ENCODE data around the gene TMEM250. TPM values are rescaled to one million over a fixed set of nuclear protein-coding genes. Genes with fewer than 3 reads are reported as not detected.
A peak's percentile ranks its signal among the peaks of the same experiment; 100 is the strongest.
"Not testable (repeated sequence)": the region's sequence is repeated elsewhere in the genome, so short reads cannot be mapped to it uniquely, and the experiment has no call there.

Gene TMEM250, protein sequence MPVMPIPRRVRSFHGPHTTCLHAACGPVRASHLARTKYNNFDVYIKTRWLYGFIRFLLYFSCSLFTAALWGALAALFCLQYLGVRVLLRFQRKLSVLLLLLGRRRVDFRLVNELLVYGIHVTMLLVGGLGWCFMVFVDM
- polyA plus RNA-seq (ENCODE audit: insufficient read length), result 21.1 TPM

DNA sequence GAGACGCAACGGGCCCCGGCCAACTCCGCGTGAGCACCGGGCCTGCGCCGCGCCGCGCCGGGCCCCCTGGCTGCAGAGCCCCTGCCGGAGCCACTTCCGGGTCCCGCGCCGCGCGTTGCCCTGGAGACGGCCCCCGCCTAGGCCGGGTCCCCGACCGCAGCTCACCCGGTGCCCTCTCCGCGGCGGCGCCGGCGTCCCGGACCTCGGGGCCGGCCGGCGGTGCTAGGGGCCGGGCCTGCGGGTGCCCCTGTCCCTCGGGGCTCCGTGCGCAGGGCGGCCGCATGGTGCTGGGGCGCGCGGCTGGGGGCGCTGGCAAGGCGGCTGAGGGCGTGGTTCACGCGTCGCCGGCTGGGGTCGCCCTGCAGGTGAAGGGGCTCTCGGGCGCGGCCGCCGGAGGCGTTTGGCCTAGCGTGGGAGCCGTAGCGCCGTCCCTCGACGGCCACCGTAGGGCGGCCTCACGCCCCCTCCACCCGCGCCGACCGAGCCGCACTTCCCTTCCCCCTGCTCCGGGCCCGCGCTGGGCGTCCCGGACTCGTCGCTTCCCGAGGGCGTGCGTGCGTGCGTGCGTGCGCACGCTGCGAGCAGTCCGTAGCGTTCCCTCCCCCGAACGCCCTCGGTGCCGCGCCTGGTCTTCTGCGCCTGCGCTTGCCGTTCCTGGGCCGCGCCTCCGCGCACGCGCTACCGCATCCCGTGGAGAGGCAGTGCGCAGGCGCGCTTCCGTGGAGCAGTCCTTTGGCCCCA lies at the start of gene TMEM250:
TSS of gene TMEM250 (minus strand) at position 556 of the 741 bp plus-strand sequence. CDS start 1,975 bp downstream, outside the sequence.
- peak; percentile 90 for DNase-seq (ENCODE audit: low read depth)

DNA sequence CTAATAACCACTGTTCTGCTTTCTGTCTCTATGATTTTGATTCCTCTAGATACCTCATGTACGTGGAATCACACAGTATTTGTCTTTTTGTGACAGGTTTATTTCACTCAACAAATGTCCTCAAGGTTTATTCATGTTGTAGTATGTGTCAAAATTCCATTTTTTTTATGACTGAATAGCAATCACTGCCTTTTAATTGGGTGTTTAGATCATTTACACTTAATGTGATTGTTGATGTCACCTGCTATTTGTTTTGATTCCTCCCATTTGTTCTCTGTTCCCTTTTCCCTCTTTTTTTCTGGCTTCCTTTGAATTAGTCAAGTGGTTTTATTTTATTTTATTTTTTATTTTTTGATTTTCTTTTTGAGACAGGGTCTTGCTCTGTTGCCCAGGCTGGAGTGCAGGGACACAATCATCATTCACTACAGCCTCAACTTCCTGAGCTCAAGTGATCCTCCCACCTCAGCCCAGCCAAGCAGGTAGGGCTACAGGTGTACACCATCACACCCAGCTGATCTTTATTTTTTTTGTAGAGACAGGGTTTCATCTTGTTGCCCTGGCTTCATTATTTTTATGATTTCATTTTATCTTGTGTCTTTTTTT lies 44.7 kb upstream of the TMEM250 start:
- DNase-seq (ENCODE audit: low read depth), result no peak

DNA sequence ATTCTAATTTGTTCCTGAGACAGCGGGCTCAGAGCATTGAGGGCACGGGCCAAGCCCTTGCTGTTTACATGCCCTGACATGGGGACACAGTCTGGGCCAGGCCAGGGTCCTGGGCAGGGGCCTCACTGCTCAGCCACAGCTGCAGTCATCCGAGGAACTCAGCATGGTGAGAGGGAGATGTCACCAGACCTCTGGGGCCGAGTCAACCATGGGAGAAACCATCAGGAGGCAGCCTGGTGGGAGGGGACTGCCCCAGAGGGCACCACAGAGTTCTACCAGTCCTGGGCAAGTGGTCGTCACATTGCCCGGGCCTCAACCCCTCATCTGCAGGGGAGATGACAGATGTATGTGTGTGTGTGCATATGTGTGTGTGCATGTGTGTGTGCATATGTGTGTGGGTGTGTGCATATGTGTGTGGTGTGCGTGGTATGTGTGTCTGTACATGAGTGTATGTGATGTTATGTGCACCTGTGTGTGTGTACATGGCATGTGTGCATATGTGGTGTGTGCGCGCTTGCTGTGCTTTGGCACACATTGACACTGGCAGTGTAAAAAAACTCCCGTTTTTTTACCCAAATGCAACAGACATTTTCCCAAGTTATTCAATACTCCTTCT lies 42.4 kb upstream of the TMEM250 start:
- no peak for DNase-seq (ENCODE audit: low read depth)

DNA sequence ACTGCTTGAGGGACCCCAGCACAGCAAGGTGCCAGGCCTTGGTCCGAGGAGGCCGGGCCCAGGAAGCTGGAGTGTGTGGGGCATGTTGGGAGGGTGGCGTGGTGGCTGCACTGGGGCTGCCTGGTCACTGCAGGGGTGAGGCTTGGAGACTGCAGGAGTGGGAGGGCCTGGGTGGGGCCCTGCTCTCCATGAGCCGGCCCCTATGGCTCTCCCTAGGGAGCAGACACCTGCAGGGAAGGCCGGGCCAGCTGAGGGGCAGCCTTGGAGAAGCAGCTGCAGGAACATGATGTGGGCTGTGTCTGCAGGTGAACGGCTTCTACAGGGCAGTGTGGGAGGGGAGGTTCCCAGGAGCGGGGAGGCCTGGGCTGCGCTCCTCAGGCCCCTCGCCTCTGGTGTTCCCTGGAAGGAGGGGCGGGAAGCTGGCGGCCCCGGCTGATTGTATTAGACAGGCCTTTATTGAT lies 41.7 kb upstream of the TMEM250 start:
- no peak for DNase-seq (ENCODE audit: low read depth)

DNA sequence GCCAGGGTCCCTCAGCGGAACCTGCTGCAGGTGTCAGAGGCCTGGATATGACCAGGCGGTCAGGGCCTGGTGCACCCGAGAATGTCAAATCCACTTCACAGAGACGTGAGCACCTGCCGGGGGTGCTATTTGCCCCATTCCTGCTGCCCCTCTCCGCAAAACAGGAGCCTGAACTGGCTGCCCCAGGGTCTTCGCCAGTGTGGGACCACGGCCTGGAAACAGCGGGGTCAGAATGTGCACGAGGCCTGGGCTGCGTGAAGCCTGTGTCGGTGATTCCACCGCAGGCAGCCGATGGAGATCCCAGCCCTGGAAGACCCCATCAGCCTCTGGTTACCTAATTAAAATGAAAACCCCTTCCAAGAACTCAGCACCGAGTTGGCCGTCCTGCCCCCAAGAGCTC lies 41.2 kb upstream of the TMEM250 start:
- no peak for DNase-seq (ENCODE audit: low read depth)

DNA sequence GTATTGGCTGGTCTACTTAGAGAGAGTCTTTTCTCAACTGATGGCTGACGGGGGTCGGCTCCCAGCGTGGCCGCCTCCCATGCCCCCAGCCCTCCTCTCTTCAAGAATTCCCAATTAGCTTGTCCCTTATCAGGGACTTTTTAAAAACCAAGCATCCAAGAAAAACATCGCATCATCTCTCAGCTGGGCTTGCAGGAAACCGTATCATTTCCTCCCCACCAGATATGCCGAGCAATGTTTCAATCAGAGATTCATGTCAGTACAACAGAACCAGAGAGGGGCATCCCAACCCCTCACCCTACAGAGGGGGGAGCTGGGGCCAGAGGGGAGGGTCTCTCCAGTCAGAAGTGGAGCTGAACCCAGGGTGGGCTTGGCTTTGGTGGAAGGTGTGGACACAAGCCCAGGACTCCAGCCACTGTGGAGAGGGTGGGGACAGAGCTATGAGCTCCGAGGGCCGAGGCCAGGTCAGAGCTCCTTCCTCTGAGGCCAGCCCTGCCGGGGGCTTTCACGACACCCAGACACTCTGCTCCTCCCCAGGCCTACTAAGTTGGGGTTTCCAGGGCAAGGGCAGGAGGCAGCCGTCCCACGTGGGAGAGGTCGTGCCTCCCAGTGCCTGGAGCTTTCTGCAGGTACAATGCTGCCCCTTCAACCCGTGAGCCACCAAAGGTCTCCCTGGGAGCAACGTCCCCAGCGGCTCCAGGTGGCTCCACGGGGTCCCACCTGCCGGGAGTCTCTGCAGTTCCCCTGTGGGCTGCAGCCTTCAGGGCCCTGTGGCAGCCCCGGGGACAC lies 39.0 kb upstream of the TMEM250 start:
- no peak for DNase-seq (ENCODE audit: low read depth)

DNA sequence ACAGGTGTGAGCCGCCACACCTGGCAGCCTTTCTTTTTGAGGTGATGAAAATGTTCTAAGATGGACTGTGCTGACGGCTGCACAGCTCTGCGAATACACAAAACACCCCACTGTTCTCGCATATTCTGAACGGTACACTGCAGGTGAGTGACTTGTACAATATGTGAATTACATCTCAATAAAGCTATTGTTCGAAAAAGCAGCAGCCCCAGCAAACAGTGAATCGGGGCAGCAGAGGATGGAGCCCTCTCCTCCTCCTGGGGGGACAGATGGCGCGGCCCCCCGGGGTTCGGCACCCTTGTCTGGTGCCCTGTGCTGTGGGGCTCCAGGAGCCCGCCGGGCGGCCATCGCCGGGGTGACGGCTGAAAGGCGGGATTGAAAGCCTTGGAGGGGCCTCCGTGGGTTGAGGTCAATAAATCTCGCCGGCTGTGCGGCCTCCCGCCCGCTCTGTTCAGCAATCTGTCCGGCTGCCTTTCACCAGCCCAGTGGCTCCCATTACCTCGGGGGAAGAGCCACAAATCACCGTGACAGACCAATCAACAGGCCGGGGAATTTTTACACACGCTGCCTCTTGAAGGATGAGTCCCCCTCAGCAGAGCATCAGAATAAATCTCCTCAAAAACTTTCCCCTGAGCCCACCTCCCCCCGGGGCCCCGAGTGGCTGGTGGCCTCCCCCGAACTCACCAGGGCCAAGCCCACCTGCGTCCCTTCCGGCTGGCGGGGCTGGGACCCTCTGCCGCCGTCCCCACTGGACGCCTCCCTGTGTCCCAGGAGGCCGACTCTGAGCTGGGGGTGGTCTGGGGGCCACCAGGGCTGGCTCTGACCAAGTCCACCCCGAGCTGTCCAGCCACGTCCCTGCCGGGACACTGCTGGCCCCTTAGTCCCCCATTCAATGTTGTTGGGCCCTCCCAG lies 37.8 kb upstream of the TMEM250 start:
- no peak for DNase-seq (ENCODE audit: low read depth)

DNA sequence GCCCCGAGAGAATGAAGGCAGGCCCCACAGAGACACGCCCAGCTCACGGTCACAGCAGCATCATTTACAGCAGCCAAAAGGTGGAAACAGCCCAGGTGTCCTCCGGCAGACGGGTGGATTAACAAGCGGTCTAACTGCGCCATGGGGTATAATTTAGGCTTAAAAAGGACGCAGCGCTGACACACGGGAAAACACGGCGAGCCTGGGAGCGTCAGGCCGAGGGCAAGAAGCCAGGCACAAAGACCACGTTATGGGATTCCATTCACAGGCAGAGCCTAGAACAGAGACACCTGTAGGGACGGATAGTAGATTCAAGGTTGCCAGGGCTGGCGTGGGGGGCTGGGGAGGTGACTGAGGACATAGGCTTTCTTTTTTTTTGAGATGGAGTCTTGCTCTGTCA lies 36.9 kb upstream of the TMEM250 start:
- no peak for DNase-seq (ENCODE audit: low read depth)

DNA sequence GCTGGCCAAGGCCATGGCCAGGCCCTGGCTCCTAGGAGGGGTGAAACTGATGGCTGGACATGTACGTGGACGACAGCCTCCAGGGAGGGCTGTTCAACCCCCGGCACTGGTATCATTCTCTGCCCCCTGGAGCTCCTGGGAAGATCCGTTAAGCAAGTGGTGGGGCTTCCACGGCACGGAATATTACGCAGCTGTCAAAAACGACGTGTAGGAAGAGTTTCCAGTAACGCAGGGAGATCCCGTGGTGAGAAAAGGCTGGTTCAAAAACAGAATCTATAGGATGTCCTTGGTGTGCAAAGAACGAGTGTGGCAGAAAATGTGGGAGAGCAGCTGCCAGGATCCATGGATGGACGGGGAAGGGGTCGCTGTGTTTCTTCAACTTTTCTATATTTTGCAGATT lies 36.3 kb upstream of the TMEM250 start:
- no peak for DNase-seq (ENCODE audit: low read depth)

DNA sequence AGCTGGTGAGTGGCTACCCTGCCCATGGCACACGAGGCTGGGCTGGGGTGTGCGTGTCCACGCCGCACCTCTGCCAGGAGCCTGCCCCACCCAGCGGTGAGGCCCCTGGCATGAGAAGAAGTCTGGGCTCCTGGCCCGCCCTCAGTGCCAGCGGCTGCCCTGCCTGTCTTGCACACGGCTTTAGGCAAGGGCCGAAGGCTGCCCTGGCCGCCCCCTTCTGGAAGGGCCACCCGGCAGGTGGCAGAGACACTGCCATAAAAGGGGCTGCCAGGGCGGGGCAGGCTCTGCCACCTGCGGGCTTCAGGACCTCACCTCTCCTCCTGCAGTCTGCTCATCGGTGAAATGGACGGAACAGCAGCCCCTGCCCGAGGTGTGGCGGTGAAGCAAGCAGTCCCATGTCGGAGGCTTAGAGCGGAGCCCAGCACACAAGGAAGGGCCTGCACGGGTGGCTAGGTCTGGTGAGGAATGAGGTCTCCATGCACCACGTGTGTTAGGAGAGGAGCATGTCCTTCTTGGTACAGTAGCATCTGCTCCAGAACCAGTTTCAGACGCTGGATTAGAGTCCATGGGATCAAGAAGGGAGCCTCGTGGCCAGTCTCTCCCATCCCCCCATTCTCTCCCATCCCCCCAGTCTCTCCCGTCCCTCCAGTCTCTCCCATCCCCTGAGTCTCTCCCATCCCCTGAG lies 34.8 kb upstream of the TMEM250 start:
- no peak for DNase-seq (ENCODE audit: low read depth)

DNA sequence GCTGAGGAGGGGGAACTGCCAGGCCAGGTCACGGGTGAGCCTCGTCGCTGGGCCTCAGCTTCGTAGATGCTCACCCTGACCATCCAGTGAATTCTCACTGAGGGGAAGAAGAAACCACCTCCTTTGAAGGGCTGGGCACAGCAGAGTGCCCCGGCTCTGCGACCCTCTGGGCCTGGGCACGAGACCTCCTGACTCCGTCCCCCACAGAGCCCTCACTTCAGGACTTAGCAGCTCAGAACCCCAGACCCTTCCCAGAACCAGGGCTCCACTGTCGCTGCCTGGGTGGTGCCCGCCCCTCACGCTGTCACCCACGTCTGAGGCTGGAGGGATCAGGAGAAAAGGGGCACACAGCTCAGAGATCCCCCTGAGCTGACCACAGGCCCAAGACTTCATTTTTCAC lies 34.3 kb upstream of the TMEM250 start:
- no peak for DNase-seq (ENCODE audit: low read depth)

DNA sequence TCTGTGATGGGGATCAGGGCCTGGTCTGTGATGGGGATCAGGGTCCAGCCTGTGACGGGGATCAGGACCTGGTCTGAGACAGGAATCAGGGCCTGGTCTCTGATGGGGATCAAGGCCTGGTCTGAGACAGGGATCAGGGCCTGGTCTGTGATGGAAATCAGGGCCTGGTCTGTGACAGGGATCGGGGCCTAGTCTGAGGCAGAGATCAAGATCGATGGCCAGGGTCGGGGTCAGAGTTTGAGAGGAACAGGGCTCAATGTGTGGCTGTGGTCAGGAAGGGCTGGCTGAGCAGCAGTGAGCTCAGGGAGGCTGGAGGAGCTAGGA lies 33.8 kb upstream of the TMEM250 start:
- DNase-seq (ENCODE audit: low read depth), result no peak

DNA sequence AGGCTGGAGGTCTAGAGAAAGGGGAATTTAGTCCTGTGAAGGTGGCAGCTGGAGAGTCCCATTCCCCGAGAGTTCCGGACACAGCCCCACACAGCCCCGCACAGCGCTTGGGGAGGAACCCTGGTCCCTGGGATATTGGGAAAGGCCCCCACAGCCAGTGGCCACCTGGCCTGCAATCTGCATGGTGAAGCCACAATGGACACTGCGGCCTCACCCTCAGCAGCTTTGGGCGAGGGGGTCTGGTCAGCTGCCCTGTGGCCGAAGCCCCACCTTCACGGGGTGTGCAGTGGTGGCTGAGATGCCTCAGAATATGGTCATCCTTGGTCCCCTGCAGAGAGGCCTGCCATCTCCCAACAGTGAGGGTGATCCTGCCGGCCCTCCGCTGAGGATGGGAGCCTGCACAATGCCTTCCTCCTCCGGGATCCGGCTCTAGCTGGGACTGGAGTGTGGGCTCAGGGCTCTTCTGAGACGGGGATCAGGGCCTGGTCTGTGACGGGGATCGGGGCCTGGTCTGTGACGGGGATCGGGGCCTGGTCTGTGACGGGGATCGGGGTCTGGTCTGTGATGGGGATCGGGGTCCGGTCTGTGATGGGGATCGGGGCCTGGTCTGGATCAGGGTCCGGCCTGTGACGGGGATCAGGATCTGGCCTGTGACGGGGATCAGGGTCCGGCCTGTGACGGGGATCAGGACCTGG lies 33.3 kb upstream of the TMEM250 start:
- DNase-seq (ENCODE audit: low read depth), result no peak

DNA sequence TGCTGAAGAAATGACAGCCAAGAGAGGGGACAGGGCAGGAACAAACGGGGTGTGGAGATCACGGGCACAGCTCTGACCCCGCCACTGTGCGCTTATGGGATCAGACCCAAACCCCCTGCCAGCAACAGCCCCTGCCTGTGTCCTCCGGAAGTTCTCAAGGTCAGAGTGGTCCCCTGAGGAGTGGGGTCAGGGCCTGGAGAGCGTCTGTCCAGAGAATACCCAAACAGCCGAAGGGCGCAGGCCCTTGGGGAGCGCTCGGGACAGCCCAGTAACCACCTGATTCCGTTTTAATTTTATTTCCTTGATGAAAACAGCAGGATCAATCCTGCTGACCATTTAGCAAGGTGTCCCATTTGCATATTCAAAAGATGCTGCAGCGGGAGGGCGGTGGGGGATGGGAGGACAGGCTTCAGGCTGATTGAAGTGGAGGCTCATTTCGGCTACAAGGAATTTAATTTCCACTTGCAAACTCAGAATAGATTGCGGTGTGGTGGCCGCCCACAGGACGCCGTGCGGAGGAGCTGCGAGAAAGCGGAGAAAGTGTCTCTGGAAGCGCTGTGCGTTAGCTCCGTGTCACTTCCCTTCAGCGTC lies 32.6 kb upstream of the TMEM250 start:
- no peak for DNase-seq (ENCODE audit: low read depth)

DNA sequence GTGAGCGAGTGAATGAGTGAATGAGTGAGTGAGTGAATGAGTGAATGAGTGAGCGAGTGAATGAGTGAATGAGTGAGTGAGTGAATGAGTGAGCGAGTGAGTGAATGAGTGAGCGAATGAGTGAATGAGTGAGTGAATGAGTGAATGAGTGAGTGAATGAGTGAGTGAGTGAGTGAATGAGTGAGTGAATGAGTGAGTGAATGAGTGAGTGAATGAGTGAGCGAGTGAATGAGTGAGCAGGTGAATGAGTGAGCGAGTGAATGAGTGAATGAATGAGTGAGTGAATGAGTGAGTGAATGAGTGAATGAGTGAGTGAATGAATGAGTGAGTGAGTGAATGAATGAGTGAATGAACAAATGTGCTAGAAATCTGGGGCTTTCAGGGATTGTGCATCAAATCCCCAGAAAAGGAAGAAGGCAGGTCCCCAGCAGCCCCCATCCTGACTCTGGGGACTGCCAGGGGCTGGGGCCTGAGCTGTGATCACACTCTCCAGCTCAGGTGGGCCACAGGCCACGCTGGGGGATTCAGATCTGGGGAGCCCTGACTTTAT lies 32.1 kb upstream of the TMEM250 start:
- not testable (repeated sequence) for DNase-seq (ENCODE audit: low read depth)

DNA sequence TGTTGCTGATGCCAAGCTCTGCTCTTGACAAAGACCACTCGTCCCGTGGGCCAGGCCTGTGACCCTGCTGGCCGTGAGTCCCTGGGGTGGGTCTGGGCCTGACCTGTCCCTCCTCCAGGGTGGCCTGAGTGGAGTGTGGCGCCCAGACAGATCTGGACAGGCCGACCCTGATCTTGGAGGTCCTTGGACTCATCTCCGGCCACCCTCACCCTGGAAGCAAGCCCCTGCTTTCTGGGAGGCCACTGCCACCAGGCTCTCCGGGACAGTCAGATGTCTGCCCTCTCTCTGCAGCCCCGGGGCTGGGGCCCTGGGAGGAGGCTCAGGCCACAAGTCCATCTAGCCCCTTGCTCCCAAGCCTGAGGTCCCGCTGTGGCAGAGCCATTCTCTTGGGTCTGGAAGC lies 31.2 kb upstream of the TMEM250 start:
- no peak for DNase-seq (ENCODE audit: low read depth)

DNA sequence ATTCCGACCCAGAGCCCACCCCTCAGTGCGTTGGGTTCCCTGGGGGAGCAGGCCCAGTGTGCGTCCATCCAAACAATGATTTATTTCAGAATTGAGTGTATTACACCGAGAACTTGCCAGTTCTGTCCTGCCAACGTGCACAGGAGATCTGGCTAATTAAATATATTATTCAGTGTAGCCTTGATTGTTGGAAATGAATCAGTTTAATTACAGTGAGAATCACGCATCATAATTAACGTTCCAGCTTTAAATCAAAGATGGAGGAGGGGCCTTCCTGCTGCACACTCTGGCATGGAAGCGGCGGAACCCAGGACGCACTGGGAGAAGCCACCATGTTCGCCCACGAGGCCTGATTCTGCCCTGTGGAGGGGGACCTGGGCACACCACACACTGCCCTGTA lies 30.7 kb upstream of the TMEM250 start:
- DNase-seq (ENCODE audit: low read depth), result no peak

DNA sequence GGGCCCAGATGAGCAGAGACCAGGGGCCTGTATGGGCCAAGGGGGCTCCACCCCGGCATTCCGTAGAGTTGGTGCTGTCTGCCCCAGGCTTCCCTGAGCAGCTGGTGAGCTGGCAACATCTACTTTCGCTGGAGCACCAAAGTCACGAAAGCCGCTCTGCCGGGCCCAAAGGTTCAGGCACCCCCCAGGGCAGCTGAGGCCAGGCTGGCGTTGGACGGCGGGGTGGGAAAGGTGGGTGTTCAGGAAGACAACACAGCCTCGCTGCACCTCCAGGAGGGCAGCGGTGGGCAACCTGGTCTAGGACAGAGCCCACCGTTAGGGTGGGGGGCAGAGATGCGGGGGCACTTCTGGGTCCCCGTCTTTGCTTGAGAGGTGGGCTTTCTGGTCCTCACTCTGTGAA lies 30.1 kb upstream of the TMEM250 start:
- no peak for DNase-seq (ENCODE audit: low read depth)
